Measurements from ENCODE around the gene TYMS.

GRCh38 chr18:647304-647703 is 10.1 kb upstream of the TYMS start:
- TF ChIP-seq, protein P1, sequence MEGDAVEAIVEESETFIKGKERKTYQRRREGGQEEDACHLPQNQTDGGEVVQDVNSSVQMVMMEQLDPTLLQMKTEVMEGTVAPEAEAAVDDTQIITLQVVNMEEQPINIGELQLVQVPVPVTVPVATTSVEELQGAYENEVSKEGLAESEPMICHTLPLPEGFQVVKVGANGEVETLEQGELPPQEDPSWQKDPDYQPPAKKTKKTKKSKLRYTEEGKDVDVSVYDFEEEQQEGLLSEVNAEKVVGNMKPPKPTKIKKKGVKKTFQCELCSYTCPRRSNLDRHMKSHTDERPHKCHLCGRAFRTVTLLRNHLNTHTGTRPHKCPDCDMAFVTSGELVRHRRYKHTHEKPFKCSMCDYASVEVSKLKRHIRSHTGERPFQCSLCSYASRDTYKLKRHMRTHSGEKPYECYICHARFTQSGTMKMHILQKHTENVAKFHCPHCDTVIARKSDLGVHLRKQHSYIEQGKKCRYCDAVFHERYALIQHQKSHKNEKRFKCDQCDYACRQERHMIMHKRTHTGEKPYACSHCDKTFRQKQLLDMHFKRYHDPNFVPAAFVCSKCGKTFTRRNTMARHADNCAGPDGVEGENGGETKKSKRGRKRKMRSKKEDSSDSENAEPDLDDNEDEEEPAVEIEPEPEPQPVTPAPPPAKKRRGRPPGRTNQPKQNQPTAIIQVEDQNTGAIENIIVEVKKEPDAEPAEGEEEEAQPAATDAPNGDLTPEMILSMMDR (IDR thresholded peaks at IDR 0.05), result no peak
- TF ChIP-seq POLR2AphosphoS5 (IDR thresholded peaks at IDR 0.05) (no peak), POLR2A (IDR thresholded peaks at IDR 0.05) (no peak)
